ENCODE data around the gene HDDC2. TPM values are rescaled to one million over a fixed set of nuclear protein-coding genes. Genes with fewer than 3 reads are reported as not detected.

The HDDC2 gene
- total and polyA plus RNA-seq, 2 experiments from 2014 or later = 69.5 to 131 TPM

GRCh38 chr6:125287718-125288117 is 14.0 kb downstream of the HDDC2 start:
- ATAC-seq = peak; percentile 78
- peaks cover 86% of the 10 kb centered on the region for H3K36me3 Mint-ChIP-seq (ENCODE audit: low read depth)

GRCh38 chr6:125285936-125286335 is 15.8 kb downstream of the HDDC2 start:
- Histone ChIP-seq H2AFZ (no peak overlapping the region), H3K27me3 (ENCODE audit: insufficient read depth) (no peaks in the 10 kb centered on the region), H3K27ac (ENCODE audit: low read depth) (no peak overlapping the region), H3K4me3 (no peak overlapping the region), H3K9me2 (ENCODE audit: insufficient read depth) (no peaks in the 10 kb centered on the region), H4K20me1 (replicated peaks; ENCODE audit: insufficient read depth) (0 out of 2 replicates have a peak, but pooled peaks cover 2% of the 10 kb centered on the region), H3K4me1 (ENCODE audit: insufficient read depth) (no peaks in the 10 kb centered on the region), H3K4me2 (no peak overlapping the region), H3K36me3 (ENCODE audit: insufficient read depth) (peaks cover 27% of the 10 kb centered on the region), H3K79me2 (replicated peaks; ENCODE audit: insufficient read depth) (peaks cover 37% of the 10 kb centered on the region; the same call in 1 of the 2 replicates), H3F3A (replicated peaks; ENCODE audit: low read depth) (no peaks in the 10 kb centered on the region)
- H3K36me3 Mint-ChIP-seq (ENCODE audit: low read depth) = peaks cover 89% of the 10 kb centered on the region
- peaks cover 18% of the 10 kb centered on the region; the same call in 2 of the 3 replicates for H3K9me3 Mint-ChIP-seq
- peaks cover 4% of the 10 kb centered on the region for H3K27me3 Mint-ChIP-seq (ENCODE audit: insufficient read depth, low read depth, poor library complexity)
- peaks cover 3% of the 10 kb centered on the region; the same call in 2 of the 3 replicates for H3K4me1 Mint-ChIP-seq
- no peak for TF ChIP-seq EZH2 (IDR thresholded peaks at IDR 0.05; ENCODE audit: low read depth, unreplicated experiment)
- DNase-seq (ENCODE audit: low spot score) (no peak), ATAC-seq (no peak)
- H3K4me3 Mint-ChIP-seq = no peak overlapping the region
- H3K27ac Mint-ChIP-seq = no peak overlapping the region

More at GRCh38 chr6:125287718-125288117, 14.0 kb downstream of the HDDC2 start:
- Histone ChIP-seq H3K4me1 (ENCODE audit: insufficient read depth) (no peaks in the 10 kb centered on the region), H3K9me2 (ENCODE audit: insufficient read depth) (no peaks in the 10 kb centered on the region), H3F3A (replicated peaks; ENCODE audit: low read depth) (no peaks in the 10 kb centered on the region), H3K4me2 (no peak overlapping the region), H3K27ac (ENCODE audit: low read depth) (no peak overlapping the region), H3K79me2 (replicated peaks; ENCODE audit: insufficient read depth) (peaks cover 21% of the 10 kb centered on the region; the same call in 1 of the 2 replicates), H2AFZ (no peak overlapping the region), H3K4me3 (no peak overlapping the region), H4K20me1 (replicated peaks; ENCODE audit: insufficient read depth) (0 out of 2 replicates have a peak, but pooled peaks cover 2% of the 10 kb centered on the region), H3K27me3 (ENCODE audit: insufficient read depth) (no peaks in the 10 kb centered on the region), H3K36me3 (ENCODE audit: insufficient read depth) (peaks cover 24% of the 10 kb centered on the region)
- TF ChIP-seq ZNF331 (CRISPR knock-in tag; IDR thresholded peaks at IDR 0.05; ENCODE audit: low read depth) = no peak
- no peak overlapping the region for H3K27ac Mint-ChIP-seq
- peaks cover 2% of the 10 kb centered on the region; the same call in 1 of the 3 replicates for H3K4me1 Mint-ChIP-seq
- no peak overlapping the region for H3K4me3 Mint-ChIP-seq
- no peaks in the 10 kb centered on the region for H3K27me3 Mint-ChIP-seq (ENCODE audit: insufficient read depth, low read depth, poor library complexity)
- H3K9me3 Mint-ChIP-seq = peaks cover 12% of the 10 kb centered on the region; the same call in 2 of the 3 replicates
- peak; percentile 30 for DNase-seq (ENCODE audit: low spot score)

GRCh38 chr6:125285353-125285752 is 16.4 kb downstream of the HDDC2 start:
- no peak for ATAC-seq
- no peaks in the 10 kb centered on the region for H3K9me2 ChIP-seq (ENCODE audit: insufficient read depth)
- no peak overlapping the region for H3K27ac Mint-ChIP-seq
- H3K4me3 Mint-ChIP-seq = no peak overlapping the region
- peaks cover 22% of the 10 kb centered on the region; the same call in 2 of the 3 replicates for H3K9me3 Mint-ChIP-seq
- peaks cover 6% of the 10 kb centered on the region; the same call in 2 of the 3 replicates for H3K4me1 Mint-ChIP-seq
- H3K36me3 ChIP-seq (ENCODE audit: insufficient read depth) = peaks cover 27% of the 10 kb centered on the region
- H3F3A ChIP-seq (replicated peaks; ENCODE audit: low read depth) = no peaks in the 10 kb centered on the region
- H3K79me2 ChIP-seq (replicated peaks; ENCODE audit: insufficient read depth) = peaks cover 37% of the 10 kb centered on the region; the same call in 1 of the 2 replicates
- no peak overlapping the region for H2AFZ ChIP-seq
- H3K4me1 ChIP-seq (ENCODE audit: insufficient read depth) = no peaks in the 10 kb centered on the region
- no peak overlapping the region for H3K4me3 ChIP-seq
- 0 out of 2 replicates have a peak, but pooled peaks cover 2% of the 10 kb centered on the region for H4K20me1 ChIP-seq (replicated peaks; ENCODE audit: insufficient read depth)
- H3K27me3 Mint-ChIP-seq (ENCODE audit: insufficient read depth, low read depth, poor library complexity) = peaks cover 4% of the 10 kb centered on the region
- no peak overlapping the region for H3K4me2 ChIP-seq
- H3K27me3 ChIP-seq (ENCODE audit: insufficient read depth) = no peaks in the 10 kb centered on the region
- no peak overlapping the region for H3K27ac ChIP-seq (ENCODE audit: low read depth)
- DNase-seq (ENCODE audit: low spot score) = no peak
- peaks cover 91% of the 10 kb centered on the region for H3K36me3 Mint-ChIP-seq (ENCODE audit: low read depth)
- TF ChIP-seq EZH2phosphoT487 (IDR thresholded peaks at IDR 0.05; ENCODE audit: unreplicated experiment) (no peak), NANOG (IDR thresholded peaks at IDR 0.05; ENCODE audit: borderline replicate concordance) (no peak), CREB1 (CRISPR knock-in tag; IDR thresholded peaks at IDR 0.05; ENCODE audit: low read depth) (no peak), JUNB (IDR thresholded peaks at IDR 0.05; ENCODE audit: unreplicated experiment) (no peak), ZNF462 (CRISPR knock-in tag; IDR thresholded peaks at IDR 0.05) (no peak), ZNF114 (CRISPR knock-in tag; IDR thresholded peaks at IDR 0.05) (no peak)
